Midbrain (tissue), 1 donor: ENCODE data around the gene KLHL11.

Source experiments
- DNase-seq: peaks from one replicate; lab custom pipeline; 2025; lab: John Stamatoyannopoulos, UW

Gene KLHL11

GRCh38 chr17:41806685-41807445, 58.4 kb downstream of the KLHL11 start:
- no peak for DNase-seq
